ENCODE data around the gene IQCB1.
"Not testable (repeated sequence)": the region's sequence is repeated elsewhere in the genome, so short reads cannot be mapped to it uniquely, and the experiment has no call there.

IQCB1 gene

DNA sequence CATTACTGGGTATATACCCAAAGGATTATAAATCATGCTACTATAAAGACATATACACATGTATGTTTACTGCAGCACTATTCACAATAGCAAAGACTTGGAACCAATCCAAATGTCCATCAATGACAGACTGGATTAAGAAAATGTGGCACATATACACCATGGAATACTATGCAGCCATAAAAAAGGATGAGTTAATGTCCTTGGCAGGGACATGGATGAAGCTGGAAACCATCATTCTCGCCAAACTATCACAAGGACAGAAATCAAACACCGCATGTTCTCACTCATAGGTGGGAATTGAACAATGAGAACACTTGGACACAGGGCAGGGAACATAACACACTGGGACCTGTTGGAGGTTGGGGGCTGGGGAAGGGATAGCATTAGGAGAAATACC is 91.8 kb downstream of the IQCB1 start:
- DNase-seq = not testable (repeated sequence)

DNA sequence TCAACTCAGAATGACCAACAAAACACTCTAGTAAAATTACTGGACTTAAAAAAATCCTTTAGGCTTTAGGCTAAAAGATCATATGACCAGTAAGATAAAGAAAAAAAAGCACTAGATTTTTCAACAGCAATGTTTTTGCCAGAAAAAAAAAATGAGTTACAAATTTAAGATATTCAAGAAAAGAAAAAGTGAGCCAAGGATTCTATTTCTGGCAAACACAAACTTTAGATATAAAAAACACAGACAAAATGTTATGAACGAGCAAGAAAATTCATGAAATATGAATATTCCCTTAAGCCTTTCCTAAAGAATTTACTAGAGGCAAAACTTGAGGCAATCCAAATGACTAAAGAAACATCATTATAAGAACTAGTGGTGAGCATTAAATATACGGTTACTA is 94.0 kb downstream of the IQCB1 start:
- DNase-seq = no peak

DNA sequence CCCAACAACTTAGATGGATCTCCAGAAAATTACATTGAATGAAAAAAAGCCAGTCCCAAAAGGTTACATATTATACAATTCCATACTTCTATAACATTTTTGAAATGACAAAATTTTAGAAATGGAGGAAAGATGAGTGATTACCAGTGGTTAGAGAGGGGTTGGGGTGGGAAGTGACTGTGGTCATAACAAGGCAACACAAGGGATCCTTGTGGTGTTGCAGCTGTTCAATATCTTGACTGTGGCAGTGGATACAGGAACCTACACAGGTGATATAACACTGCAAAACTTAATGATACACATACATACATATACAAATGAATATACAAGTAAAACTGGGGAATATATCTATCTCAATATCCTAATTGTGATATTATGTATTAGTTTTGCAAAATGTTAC is 95.0 kb downstream of the IQCB1 start:
- no peak for DNase-seq

DNA sequence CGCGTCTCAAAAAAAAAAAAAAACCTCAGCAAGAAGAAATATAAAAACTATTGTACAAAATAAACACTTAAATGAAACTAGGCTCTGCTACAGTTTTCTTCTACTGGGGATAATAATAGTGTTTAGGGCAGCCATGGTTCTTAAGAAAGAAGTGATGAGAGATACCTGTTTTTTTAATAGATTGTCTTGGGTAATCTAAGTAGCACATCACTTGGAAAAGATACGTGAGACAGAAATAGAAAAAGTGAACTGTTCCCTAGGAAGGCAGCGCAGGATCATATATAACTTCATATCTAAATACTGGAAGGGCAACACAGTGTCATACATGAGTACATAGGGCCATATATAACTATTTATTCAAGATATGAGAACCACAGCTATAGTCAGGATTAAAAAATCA is 97.2 kb downstream of the IQCB1 start:
- no peak for DNase-seq

DNA sequence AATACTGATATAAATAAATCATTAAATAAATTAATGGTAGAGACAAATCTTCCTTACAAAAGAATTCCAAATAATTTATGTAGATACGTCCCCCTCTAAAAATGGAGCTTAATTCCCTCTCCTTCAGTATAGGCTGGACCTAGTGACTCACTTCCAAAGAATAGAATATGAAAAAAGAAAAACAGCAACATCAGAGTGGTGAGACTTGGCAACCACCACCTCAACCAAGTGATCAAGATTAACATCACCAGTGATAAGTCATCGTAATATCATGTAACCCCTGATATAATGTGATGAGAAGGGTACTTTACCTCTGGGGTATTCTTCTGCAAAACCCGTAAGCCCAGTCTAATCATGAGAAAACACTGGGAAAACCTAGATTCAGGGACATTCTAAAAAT is 98.7 kb downstream of the IQCB1 start:
- DNase-seq = no peak

DNA sequence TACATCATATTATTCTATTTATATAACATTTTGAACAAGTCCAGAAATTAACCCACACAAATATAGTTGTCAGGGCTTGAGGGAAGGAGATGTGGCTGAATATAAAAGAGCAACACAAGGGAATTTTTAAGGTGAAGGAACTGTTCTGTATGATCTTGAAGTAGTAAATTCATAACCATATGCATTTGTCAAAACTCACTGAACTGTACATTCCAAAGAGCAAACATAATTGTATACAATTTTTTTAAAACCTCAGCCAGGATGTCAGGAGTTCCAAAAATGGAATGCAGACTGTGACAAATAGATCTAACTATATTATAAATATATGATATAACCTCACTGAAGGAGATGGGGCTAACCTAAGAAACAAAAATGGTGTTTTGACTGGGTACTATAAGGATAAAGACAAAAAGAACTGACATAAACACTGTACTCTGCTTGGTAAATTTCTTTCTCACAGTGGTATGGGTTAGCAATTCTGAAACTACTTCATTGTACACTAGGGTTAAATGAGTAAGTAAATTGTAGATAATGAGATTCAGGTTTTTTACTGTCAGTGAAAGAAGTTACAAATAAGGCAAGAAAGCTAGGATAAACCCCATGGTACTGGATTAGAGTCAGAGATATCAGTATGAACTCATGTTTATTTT is 99.7 kb downstream of the IQCB1 start:
- no peak for DNase-seq

DNA sequence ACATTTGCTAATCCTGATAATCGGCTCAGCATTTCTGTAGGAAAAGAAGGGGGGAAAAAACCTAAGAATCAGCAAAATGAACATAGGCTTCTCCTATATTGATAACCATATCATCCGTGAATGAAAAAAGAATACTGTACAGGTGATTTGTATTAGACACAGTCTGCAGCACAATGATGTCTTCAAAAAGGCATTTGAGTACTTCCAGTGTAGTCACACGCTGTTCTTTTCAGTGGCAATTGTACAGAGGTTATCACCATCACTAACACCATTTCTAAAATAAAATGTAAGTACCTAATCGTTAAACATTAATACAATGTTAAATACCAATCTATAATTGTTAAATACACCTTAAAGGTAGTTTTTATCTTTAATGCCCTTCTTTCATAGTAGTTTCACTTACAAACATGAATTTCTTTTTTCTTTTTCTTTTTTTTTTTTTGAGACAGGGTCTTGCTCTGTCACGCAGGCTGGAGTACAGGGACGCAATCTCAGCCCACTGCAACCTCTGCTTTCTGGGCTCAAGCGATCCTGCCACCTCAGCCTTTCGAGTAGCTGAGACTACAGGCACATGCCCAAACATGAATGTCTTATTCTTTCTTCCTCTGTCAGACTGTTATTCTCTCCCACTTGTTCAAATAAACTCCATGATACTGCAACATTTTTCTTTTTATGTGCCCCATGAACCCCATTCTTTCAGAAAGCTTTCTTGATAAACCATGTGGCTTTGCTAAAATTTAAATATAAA is 103.7 kb downstream of the IQCB1 start:
- DNase-seq = no peak

DNA sequence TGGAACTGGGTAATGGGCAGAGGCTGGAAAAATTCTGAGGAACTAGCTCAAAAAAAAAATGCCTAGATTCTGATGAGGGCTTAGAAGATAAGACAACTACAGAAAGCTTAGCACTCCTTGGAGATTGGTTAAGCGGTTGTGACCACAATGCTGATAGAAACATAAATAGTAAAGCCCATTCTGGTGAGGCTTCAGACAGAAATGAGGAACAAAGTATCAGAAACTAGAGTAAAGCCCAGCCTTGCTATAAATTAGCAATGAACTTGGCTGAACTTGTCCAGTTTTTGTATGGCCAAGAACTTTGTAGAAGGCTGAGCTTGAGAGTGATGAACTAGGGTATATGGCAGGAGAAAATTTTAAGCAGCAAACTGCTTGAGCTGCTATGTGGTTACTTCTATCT is 110.7 kb downstream of the IQCB1 start:
- no peak for DNase-seq

DNA sequence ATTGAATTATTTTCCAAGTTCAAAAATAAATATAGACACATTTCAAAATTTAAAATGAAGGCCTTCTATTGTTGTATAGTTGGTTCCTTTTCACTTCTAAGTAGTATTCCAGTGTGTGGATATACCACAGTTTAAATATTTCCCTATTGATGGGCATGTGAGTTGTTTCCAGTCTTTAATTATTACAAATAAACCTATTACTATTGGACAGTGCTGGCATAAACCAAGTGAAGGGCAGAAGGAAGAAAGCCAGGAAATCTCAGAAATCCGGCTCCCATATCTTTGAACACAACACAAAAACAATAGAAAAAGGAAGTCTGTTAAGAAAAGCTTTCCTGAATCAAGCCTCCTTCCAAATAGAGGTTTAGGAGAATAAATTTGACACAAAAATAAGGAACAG is 111.4 kb downstream of the IQCB1 start:
- DNase-seq = no peak

DNA sequence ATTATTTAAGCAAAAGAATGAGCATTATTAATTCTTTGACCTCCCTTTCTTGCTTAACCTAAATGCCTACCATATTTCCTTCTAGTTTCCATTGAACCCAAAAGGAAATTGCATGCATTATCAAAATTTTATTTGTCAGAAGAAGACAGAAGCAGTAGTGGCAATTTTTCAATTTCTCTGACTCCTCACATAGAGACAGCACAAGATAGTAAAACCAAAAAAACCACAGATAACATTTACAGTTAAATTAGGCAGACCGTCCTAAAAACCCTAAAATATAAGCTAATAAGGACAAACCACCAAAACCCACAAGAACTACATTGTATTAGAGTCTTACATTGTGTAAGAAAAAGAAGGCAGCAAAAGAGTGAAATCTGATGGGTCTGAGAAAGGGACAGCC is 112.4 kb downstream of the IQCB1 start:
- DNase-seq = no peak

DNA sequence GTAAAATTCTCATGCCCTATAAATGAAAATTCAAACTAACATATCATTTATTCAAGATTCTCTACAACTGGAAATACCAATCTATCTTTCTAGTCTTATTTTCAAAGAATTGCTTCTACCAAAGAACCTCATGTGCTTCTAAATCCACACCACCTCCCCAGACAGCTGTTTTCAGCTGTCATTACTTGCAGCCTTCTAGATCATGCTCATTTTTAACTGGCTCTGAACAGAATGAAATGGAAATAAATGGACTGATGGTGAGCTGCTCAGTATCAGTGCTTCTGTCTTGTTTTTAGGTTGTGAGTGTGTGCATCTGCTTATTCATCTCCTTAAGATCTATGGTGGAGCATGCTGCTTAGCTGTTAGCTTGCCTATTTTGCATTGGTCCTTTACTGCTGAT is 114.7 kb downstream of the IQCB1 start:
- DNase-seq = no peak
